ENCODE measurements around the gene MMP15. TPM values are rescaled to one million over a fixed set of nuclear protein-coding genes. Genes with fewer than 3 reads are reported as not detected.

Gene MMP15
- total RNA-seq, 1 experiment from 2014 or later = 1.3 TPM

GRCh38 chr16:57988929-57989328 lies 36.6 kb upstream of the MMP15 start:
- peak; percentile 55 for DNase-seq (ENCODE audit: unreplicated experiment)
- Mint-ChIP-seq H3K36me3 (ENCODE audit: insufficient read depth, unreplicated experiment) (peaks cover 7% of the 10 kb centered on the region), H3K9me3 (ENCODE audit: unreplicated experiment) (no peaks in the 10 kb centered on the region), H3K4me3 (ENCODE audit: unreplicated experiment) (no peak overlapping the region), H3K27ac (ENCODE audit: low read depth, unreplicated experiment) (peak overlapping the region; percentile 60), H3K27me3 (ENCODE audit: insufficient read depth, unreplicated experiment) (no peaks in the 10 kb centered on the region), H3K4me1 (ENCODE audit: insufficient read depth, unreplicated experiment) (peaks cover 17% of the 10 kb centered on the region)
- intact Hi-C loops (cut with micrococcal nuclease) = no loop called here
- TF ChIP-seq, protein P1, sequence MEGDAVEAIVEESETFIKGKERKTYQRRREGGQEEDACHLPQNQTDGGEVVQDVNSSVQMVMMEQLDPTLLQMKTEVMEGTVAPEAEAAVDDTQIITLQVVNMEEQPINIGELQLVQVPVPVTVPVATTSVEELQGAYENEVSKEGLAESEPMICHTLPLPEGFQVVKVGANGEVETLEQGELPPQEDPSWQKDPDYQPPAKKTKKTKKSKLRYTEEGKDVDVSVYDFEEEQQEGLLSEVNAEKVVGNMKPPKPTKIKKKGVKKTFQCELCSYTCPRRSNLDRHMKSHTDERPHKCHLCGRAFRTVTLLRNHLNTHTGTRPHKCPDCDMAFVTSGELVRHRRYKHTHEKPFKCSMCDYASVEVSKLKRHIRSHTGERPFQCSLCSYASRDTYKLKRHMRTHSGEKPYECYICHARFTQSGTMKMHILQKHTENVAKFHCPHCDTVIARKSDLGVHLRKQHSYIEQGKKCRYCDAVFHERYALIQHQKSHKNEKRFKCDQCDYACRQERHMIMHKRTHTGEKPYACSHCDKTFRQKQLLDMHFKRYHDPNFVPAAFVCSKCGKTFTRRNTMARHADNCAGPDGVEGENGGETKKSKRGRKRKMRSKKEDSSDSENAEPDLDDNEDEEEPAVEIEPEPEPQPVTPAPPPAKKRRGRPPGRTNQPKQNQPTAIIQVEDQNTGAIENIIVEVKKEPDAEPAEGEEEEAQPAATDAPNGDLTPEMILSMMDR (IDR thresholded peaks at IDR 0.05; ENCODE audit: unreplicated experiment) = no peak
- no TSS peak for BruUV-seq (replicated peaks)
- ChIA-PET POLR2A (interaction anchor here (0.7 to 1.6 kb wide), 6 partner anchors 9 to 68 kb away, joined by 3 to 6 read pairs (median 4); partner anchors contain the start of genes USB1 and ZNF319), CTCF (interaction anchor here (0.6 to 2.1 kb wide), 6 partner anchors 9 to 398 kb away, joined by 4 to 11 read pairs (median 4); no protein-coding TSS in a partner anchor)

- intact Hi-C loops (cut with micrococcal nuclease) = no loop called here
- Mint-ChIP-seq H3K36me3 (ENCODE audit: insufficient read depth, unreplicated experiment) (peaks cover 17% of the 10 kb centered on the region), H3K27ac (ENCODE audit: low read depth, unreplicated experiment) (no peak overlapping the region), H3K9me3 (ENCODE audit: unreplicated experiment) (no peaks in the 10 kb centered on the region), H3K27me3 (ENCODE audit: insufficient read depth, unreplicated experiment) (no peaks in the 10 kb centered on the region), H3K4me1 (ENCODE audit: insufficient read depth, unreplicated experiment) (peaks cover 17% of the 10 kb centered on the region), H3K4me3 (ENCODE audit: unreplicated experiment) (no peak overlapping the region)
- ChIA-PET POLR2A (no interaction called here), CTCF (interaction anchor here (0.7 to 1.1 kb wide), 3 partner anchors 9 to 128 kb away, joined by 3 read pairs; partner anchors contain the start of genes USB1 and ZNF319)
- TF ChIP-seq, protein P1 (IDR thresholded peaks at IDR 0.05; ENCODE audit: unreplicated experiment) = no peak
- no TSS peak for BruUV-seq (replicated peaks)
- no peak for DNase-seq (ENCODE audit: unreplicated experiment)
Measured at GRCh38 chr16:57991551-57992059, 33.9 kb upstream of the MMP15 start.

GRCh38 chr16:57992084-57992483 lies 33.5 kb upstream of the MMP15 start:
- Mint-ChIP-seq H3K4me1 (ENCODE audit: insufficient read depth, unreplicated experiment) (peaks cover 17% of the 10 kb centered on the region), H3K27me3 (ENCODE audit: insufficient read depth, unreplicated experiment) (no peaks in the 10 kb centered on the region), H3K9me3 (ENCODE audit: unreplicated experiment) (no peaks in the 10 kb centered on the region), H3K4me3 (ENCODE audit: unreplicated experiment) (no peak overlapping the region), H3K27ac (ENCODE audit: low read depth, unreplicated experiment) (no peak overlapping the region), H3K36me3 (ENCODE audit: insufficient read depth, unreplicated experiment) (peaks cover 20% of the 10 kb centered on the region)
- CTCF ChIA-PET = interaction anchor here (0.7 to 1.1 kb wide), 3 partner anchors 9 to 376 kb away, joined by 3 read pairs; partner anchors contain the start of genes USB1 and ZNF319
- no TSS peak for BruUV-seq (replicated peaks)
- DNase-seq (ENCODE audit: unreplicated experiment) = no peak
- TF ChIP-seq, protein P1 (IDR thresholded peaks at IDR 0.05; ENCODE audit: unreplicated experiment) = no peak
- intact Hi-C loops (cut with micrococcal nuclease) = no loop called here
- POLR2A ChIA-PET = no interaction called here

GRCh38 chr16:57993438-57993837 lies 32.1 kb upstream of the MMP15 start:
- no peaks in the 10 kb centered on the region for H3K9me3 Mint-ChIP-seq (ENCODE audit: unreplicated experiment)
- no peak overlapping the region for H3K4me3 Mint-ChIP-seq (ENCODE audit: unreplicated experiment)
- peak; percentile 38 for DNase-seq (ENCODE audit: unreplicated experiment)
- BruUV-seq (replicated peaks) = no TSS peak
- peaks cover 15% of the 10 kb centered on the region for H3K4me1 Mint-ChIP-seq (ENCODE audit: insufficient read depth, unreplicated experiment)
- intact Hi-C loops (cut with micrococcal nuclease) = no loop called here
- POLR2A ChIA-PET = interaction anchor here (0.7 kb wide), 1 partner anchor 172 kb away, joined by 3 read pairs; no protein-coding TSS in a partner anchor
- CTCF ChIA-PET = interaction anchor here (0.7 kb wide), 1 partner anchor 372 kb away, joined by 5 read pairs; no protein-coding TSS in a partner anchor
- H3K27me3 Mint-ChIP-seq (ENCODE audit: insufficient read depth, unreplicated experiment) = no peaks in the 10 kb centered on the region
- H3K36me3 Mint-ChIP-seq (ENCODE audit: insufficient read depth, unreplicated experiment) = peaks cover 33% of the 10 kb centered on the region
- TF ChIP-seq, protein P1 (IDR thresholded peaks at IDR 0.05; ENCODE audit: unreplicated experiment) = no peak
- no peak overlapping the region for H3K27ac Mint-ChIP-seq (ENCODE audit: low read depth, unreplicated experiment)

All from MCF 10A (cell line).